Measurements from ENCODE around the gene TRPT1.

The TRPT1 gene

GRCh38 chr11:64267207-64267945 is 41.4 kb upstream of the TRPT1 start:
- no peak for DNase-seq (ENCODE audit: low spot score)
- no peak for TF ChIP-seq CTCF (IDR thresholded peaks at IDR 0.05; ENCODE audit: extremely low read depth, insufficient read depth, missing control alignments)
- in situ Hi-C loops (cut with MboI; ENCODE audit: low pct_unique_long_range_greater_than_20kb, low sequenced_read_pairs, unreplicated experiment), result no loop called here

GRCh38 chr11:64266339-64266738 is 40.4 kb upstream of the TRPT1 start:
- in situ Hi-C loops (cut with MboI; ENCODE audit: low pct_unique_long_range_greater_than_20kb, low sequenced_read_pairs, unreplicated experiment), result no loop called here
- TF ChIP-seq CTCF (IDR thresholded peaks at IDR 0.05; ENCODE audit: extremely low read depth, insufficient read depth, missing control alignments), result no peak
- no peak for DNase-seq (ENCODE audit: low spot score)

GRCh38 chr11:64265176-64266160 is 39.5 kb upstream of the TRPT1 start:
- no peak for TF ChIP-seq CTCF (IDR thresholded peaks at IDR 0.05; ENCODE audit: extremely low read depth, insufficient read depth, missing control alignments)
- DNase-seq (ENCODE audit: low spot score), result no peak
- in situ Hi-C loops (cut with MboI; ENCODE audit: low pct_unique_long_range_greater_than_20kb, low sequenced_read_pairs, unreplicated experiment), result no loop called here

- no peak for DNase-seq (ENCODE audit: low spot score)
- in situ Hi-C loops (cut with MboI; ENCODE audit: low pct_unique_long_range_greater_than_20kb, low sequenced_read_pairs, unreplicated experiment), result no loop called here
- TF ChIP-seq CTCF (IDR thresholded peaks at IDR 0.05; ENCODE audit: extremely low read depth, insufficient read depth, missing control alignments), result no peak
Observed at GRCh38 chr11:64264371-64264852, 38.4 kb upstream of the TRPT1 start.

GRCh38 chr11:64263947-64264317 is 37.9 kb upstream of the TRPT1 start:
- in situ Hi-C loops (cut with MboI; ENCODE audit: low pct_unique_long_range_greater_than_20kb, low sequenced_read_pairs, unreplicated experiment), result no loop called here
- no peak for DNase-seq (ENCODE audit: low spot score)
- TF ChIP-seq CTCF (IDR thresholded peaks at IDR 0.05; ENCODE audit: extremely low read depth, insufficient read depth, missing control alignments), result no peak

GRCh38 chr11:64263021-64263946 is 37.3 kb upstream of the TRPT1 start:
- no peak for DNase-seq (ENCODE audit: low spot score)
- no peak for TF ChIP-seq CTCF (IDR thresholded peaks at IDR 0.05; ENCODE audit: extremely low read depth, insufficient read depth, missing control alignments)
- in situ Hi-C loops (cut with MboI; ENCODE audit: low pct_unique_long_range_greater_than_20kb, low sequenced_read_pairs, unreplicated experiment), result no loop called here
